Suprapubic skin (tissue), 4 donors: ENCODE results near the gene RBM34. TPM values are rescaled to one million over a fixed set of nuclear protein-coding genes. Genes with fewer than 3 reads are reported as not detected.
"Not testable (repeated sequence)": the region's sequence is repeated elsewhere in the genome, so short reads cannot be mapped to it uniquely, and the experiment has no call there.

ENCODE experiments used
- DNase-seq, 2 donors: peaks; one replicate each; pipeline ENCODE4 v3.0.0-alpha.2; 2019; ENCODE audit warnings: low spot score in 2 of 2
- H3K27ac ChIP-seq: fragments of 200-600 bp; sonication (generic); one replicate; pipeline ENCODE4 v1.5.1; 2019
- H3K27me3 ChIP-seq: fragments of 200-600 bp; sonication (generic); one replicate; pipeline ENCODE4 v1.5.1; 2019
- H3K36me3 ChIP-seq: fragments of 200-600 bp; sonication (generic); one replicate; pipeline ENCODE4 v1.5.1; 2019
- H3K4me1 ChIP-seq: fragments of 200-600 bp; sonication (generic); one replicate; pipeline ENCODE4 v1.5.1; 2019
- H3K4me3 ChIP-seq: fragments of 200-600 bp; sonication (generic); one replicate; pipeline ENCODE4 v1.5.1; 2019; ENCODE audit warnings: mild to moderate bottlenecking
- H3K9me3 ChIP-seq: fragments of 200-600 bp; sonication (generic); one replicate; pipeline ENCODE4 v1.5.1; 2019
- CTCF ChIP-seq, 2 donors: fragments of 200-600 bp in 1 of 2; fragments of 450-650 bp in 1 of 2; sonication (generic) in 1 of 2; IDR thresholded peaks; one replicate each; pipeline ENCODE4 v1.5.1; 2016 to 2019; ENCODE audit warnings: antibody characterized with exemption in 2 of 2, mild to moderate bottlenecking in 1 of 2, moderate library complexity in 1 of 2
- EP300 ChIP-seq: sonication (generic); formaldehyde crosslinking; IDR thresholded peaks from one replicate; pipeline ENCODE4 v1.6.1; 2017; ENCODE audit warnings: antibody characterized with exemption
- POLR2A ChIP-seq, 2 donors: fragments of 450-650 bp; IDR thresholded peaks; one replicate each; pipeline ENCODE4 v1.6.1; 2017; ENCODE audit warnings: antibody characterized with exemption in 2 of 2, mild to moderate bottlenecking in 2 of 2, moderate library complexity in 2 of 2
- POLR2AphosphoS5 ChIP-seq, 3 donors: sonication (generic); formaldehyde crosslinking; IDR thresholded peaks; one replicate each; pipeline ENCODE4 v1.6.1; 2017; ENCODE audit warnings: antibody characterized with exemption in 3 of 3
- WGBS: methylation state at CpG from one replicate; pipeline ENCODE4 v1.1.5; 2018; 5-methylcytosine and 5-hydroxymethylcytosine counted together
- total RNA-seq, 4 donors: library from RNA; depleted of rRNA; stranded (reverse); fragments of >200 nt; gene quantifications; one replicate each; pipeline ENCODE4 v1.1.0, GENCODE V29; 2016

The RBM34 gene
- total RNA-seq, 4 donors from 2014 or later = 35.2 to 75.9 (median 51.2) TPM

- Histone ChIP-seq H3K27ac (no peak overlapping the region), H3K9me3 (no peaks in the 10 kb centered on the region), H3K27me3 (no peaks in the 10 kb centered on the region), H3K4me3 (no peak overlapping the region), H3K4me1 (peaks cover 22% of the 10 kb centered on the region), H3K36me3 (no peaks in the 10 kb centered on the region)
- TF ChIP-seq CTCF (IDR thresholded peaks at IDR 0.05) = no peak
- TF ChIP-seq EP300 = no peak
- TF ChIP-seq POLR2A (IDR thresholded peaks at IDR 0.05) = no peak
- TF ChIP-seq POLR2AphosphoS5 (IDR thresholded peaks at IDR 0.05) = no peak
- WGBS = 84% methylated on average over 6 of the region's 7 CpGs
- peak in 1 of 2 donors; percentile 30 for DNase-seq
Measured at GRCh38 chr1:235088907-235089306, 72.1 kb downstream of the RBM34 start.

GRCh38 chr1:235088430-235088829 is 72.6 kb downstream of the RBM34 start:
- Histone ChIP-seq H3K9me3 (no peaks in the 10 kb centered on the region), H3K27me3 (no peaks in the 10 kb centered on the region), H3K4me1 (peaks cover 22% of the 10 kb centered on the region), H3K27ac (no peak overlapping the region), H3K4me3 (no peak overlapping the region), H3K36me3 (no peaks in the 10 kb centered on the region)
- no peak for TF ChIP-seq POLR2A (IDR thresholded peaks at IDR 0.05)
- no peak for TF ChIP-seq CTCF (IDR thresholded peaks at IDR 0.05)
- no peak for TF ChIP-seq EP300
- TF ChIP-seq POLR2AphosphoS5 (IDR thresholded peaks at IDR 0.05) = no peak
- WGBS = 91% methylated on average over 6 of the region's 6 CpGs
- DNase-seq = no peak

- TF ChIP-seq POLR2AphosphoS5 (IDR thresholded peaks at IDR 0.05) (no peak), POLR2A (IDR thresholded peaks at IDR 0.05) (no peak), CTCF (IDR thresholded peaks at IDR 0.05) (no peak), EP300 (no peak)
- H3K27ac ChIP-seq = no peak overlapping the region
- 93% methylated on average over 6 of the region's 6 CpGs for WGBS
Measured at GRCh38 chr1:235087906-235088305, 73.1 kb downstream of the RBM34 start.

GRCh38 chr1:235085411-235086117 is 75.5 kb downstream of the RBM34 start:
- H3K36me3 ChIP-seq, H3K9me3 ChIP-seq, H3K27ac ChIP-seq, H3K4me3 ChIP-seq, DNase-seq, H3K27me3 ChIP-seq: not testable (repeated sequence)
- peaks cover 33% of the 10 kb centered on the region for H3K4me1 ChIP-seq
- 90% methylated on average over 12 of the region's 12 CpGs for WGBS

More at GRCh38 chr1:235087906-235088305, 73.1 kb downstream of the RBM34 start:
- no peaks in the 10 kb centered on the region for H3K36me3 ChIP-seq
- peaks cover 22% of the 10 kb centered on the region for H3K4me1 ChIP-seq
- no peak overlapping the region for H3K4me3 ChIP-seq
- no peaks in the 10 kb centered on the region for H3K27me3 ChIP-seq
- DNase-seq = no peak
- no peaks in the 10 kb centered on the region for H3K9me3 ChIP-seq

Other genes starting within 250 kb of the RBM34 start
- 100 to 1,000 TPM; 101 to 116 (median 111) TPM for gene TOMM20, start 32.4 kb downstream of the RBM34 start, total RNA-seq
- gene ARID4B, start 166.9 kb upstream of the RBM34 start, total RNA-seq = 10 to 100 TPM; 21.4 to 62.7 (median 31.8) TPM
- gene GGPS1, start 167.3 kb upstream of the RBM34 start, total RNA-seq = 10 to 100 TPM; 18.9 to 26.5 (median 21.4) TPM
- gene TBCE, start 206.2 kb upstream of the RBM34 start, total RNA-seq = 10 to 100 TPM; 12.0 to 33.3 (median 21.1) TPM